NCI-H82 (cell line): ENCODE results near the gene B4GALNT1.
"Not testable (repeated sequence)": the region's sequence is repeated elsewhere in the genome, so short reads cannot be mapped to it uniquely, and the experiment has no call there.

ENCODE experiments used
- DNase-seq: peaks from one replicate; lab custom pipeline; 2025; lab: John Stamatoyannopoulos, UW

Gene B4GALNT1

GRCh38 chr12:57637364-57637763 is 4.4 kb upstream of the B4GALNT1 start:
- no peak for DNase-seq

GRCh38 chr12:57636731-57637130 is 3.7 kb upstream of the B4GALNT1 start:
- not testable (repeated sequence) for DNase-seq

GRCh38 chr12:57632073-57632957 is 686 bp downstream of the B4GALNT1 start:
- peak; percentile 71 for DNase-seq

DNA sequence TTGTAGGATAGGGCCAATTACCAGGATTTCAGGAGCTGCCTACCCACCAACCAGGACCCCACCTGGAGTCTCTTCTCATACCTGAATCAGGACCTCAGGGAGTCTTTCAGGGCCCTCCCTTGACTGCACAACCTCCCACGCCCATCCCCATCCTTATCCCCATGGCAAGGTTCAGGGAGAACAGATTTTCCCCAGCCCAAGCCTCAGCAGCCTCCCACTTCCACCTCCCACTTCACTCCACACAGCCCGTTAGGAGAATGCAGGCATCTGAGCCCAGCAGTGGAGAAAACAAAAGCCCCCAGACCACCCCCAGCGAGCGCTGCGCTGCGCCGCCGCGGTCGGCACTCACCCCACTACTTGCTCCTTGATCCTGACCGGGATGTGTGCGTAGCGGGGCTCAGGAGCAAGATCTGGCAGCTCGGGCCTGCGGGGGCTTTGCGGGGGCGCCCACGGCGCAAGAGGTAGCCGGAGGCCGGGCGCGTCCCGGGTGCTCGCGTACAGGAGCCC is 1.4 kb downstream of the B4GALNT1 start:
- no peak for DNase-seq

DNA sequence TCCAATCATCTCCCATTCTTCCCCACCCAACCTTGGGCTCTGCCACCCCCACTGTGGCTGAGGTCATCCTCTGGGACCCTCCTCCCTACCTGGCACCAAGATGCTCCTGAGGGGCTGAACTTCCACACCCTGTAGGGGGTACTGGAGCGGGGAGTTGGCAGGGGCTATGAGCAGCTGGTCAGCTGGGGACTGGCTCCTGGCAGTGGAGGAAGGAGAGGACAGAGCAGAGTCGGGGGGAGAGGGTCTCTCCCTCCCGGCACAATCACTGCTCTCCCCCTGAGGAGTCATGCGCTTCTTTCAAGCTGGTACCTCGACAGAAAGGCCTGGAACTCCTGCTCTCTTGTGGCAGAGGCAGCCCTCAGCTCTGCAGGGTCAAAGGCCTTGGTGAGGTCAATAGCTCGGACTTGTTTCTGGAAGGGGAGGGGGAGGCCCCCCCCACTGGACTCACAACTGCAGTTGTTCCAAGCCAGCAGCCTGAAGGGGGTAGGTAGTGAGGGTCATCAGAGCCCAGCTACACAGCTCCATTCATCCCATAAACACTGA is 2.0 kb downstream of the B4GALNT1 start:
- no peak for DNase-seq

DNA sequence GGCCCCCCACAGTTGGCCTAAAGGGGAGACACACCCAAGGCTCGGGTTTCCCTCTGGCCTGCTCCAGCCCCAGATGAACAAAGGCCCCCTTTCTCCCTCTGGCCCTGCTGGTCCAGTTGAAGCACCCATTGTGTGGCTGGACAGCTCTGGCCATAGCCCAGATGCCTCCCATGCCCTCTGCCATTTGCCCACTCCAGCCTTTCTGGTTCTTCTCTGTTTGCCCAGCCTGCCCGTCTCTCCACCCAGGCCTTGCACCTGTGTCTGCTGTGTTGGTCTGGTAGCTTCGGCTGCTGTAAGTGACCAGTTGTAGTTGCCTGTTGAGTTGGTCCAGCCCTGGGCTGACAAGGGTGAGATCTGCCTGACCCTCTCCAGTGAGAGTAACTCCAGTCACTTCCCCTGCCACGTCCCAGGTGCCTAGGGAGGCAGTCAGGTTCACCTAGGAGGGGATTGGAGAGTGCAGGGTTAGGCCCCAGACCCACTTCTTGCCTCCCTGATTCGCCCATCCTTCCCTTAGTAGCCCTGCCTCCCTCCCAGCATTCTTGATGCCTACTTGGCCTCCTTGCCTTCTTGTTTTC is 3.0 kb downstream of the B4GALNT1 start:
- no peak for DNase-seq

DNA sequence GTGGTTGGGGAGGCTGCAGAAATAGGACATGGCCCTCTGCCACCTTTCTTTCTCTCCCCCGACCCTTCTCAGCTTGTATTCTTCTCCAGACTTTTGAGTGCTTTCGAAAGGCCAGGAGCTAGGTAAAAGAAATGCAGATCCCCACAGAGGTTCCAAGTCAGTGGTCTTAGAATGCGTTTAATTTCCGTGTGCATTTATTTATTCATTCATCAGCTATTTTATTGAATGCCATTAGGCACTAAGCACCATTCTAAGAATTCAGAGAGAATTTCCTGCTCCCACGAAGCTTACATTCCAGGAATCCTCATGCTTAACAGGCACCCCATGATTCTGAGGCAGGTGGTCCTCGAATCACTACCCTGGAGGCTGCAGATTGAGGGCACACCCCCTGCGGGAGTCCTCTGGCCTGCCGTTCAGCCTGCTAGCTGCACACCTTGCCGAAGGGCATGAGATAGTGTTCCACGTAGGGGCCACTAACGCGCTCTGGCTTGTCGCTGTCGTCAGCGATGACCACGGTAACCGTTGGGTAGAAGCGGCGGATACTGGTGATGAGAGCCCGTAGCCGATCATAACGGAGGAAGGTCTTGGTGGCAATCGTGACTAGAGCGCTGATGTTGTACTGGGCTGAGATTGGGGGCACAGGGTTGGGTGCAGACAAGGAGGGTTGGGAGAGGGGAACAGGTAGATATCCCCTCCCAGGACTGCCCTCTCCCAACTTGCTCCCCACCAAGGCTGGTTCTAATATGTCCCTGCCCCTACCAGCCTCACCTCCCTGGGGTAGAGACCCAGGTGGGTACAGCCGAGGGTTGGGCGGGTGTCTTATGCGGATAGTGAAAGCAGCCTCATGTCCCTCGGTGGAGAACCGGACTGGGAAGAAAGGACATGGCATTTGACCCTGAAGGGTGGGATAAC is 4.5 kb downstream of the B4GALNT1 start:
- no peak for DNase-seq

DNA sequence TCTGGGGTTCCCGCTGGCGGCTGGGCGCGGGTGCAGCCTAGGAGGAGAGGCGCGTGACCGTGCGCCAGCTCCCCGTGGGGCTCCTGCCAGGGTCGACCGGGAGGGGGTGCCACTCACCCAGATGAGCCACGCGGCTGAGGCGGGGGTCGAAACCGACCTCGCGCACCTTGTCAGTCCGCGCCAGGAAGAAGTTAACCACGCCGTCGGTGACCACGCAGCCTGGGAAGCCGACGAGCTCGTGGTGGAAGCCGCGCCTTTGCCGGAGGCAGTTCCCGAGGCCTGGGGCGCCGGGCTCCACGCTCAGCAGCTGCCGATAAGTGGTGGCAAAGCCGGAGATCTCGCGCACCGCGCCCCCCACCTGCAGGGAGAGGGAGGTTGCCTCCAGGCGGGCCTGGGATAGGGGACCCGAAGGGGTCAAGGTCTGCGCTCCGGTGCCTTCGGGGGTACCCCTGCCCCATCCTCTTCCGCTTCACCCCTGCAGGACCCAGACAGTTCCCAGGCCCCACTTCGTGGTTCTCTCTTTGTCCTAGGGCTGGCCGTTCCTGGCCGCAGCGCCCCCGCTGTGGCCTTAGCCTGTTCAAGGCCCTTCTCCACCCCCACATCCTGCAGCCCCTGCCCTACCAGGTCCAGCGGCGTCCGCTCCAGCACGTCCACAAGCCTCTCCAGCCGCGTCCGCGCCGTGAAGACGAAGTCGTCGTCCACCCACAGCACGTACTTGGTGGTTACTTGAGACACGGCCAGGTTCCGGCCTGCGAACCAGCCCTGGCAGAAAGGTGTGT is 5.3 kb downstream of the B4GALNT1 start:
- no peak for DNase-seq

GRCh38 chr12:57626921-57627445 is 6.0 kb downstream of the B4GALNT1 start:
- no peak for DNase-seq

DNA sequence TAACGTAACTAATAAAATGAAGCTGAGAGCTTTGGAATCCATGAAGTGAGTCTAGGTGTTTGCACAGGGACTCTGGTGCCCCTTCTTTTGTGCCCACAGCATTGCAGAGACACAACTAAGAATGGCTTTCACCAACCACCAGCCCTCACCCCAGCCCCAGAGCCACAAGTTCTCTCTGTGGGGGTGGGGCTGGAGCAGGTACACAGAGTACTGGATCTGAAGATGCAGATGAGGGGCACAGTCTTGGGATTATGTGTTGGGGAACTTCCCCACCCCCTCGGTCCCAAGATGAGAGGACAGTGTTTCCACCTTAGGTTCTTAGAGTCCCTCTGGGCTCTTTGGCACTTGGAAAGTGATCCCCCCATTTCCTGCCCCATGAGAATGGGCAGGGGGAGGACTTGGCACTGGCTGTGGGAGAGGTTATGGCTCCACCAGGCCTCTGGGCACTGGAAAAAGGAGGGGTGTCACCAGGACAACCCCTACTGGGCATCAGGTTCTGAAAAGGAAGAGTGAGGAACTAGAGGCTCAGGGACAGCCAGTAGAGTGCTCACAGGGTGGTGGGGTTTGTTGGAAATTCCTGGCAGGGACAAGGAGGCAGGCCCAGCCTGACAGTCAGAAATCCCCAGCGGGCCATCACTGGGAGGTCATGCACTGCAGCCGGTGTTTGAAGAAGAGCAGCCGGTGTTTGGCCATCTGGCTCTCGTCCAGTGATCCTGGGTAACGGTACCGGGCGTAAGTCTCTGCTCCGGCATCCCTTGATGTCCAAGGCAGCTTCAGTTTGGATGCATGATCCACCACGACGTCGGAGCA is 6.7 kb downstream of the B4GALNT1 start:
- no peak for DNase-seq

GRCh38 chr12:57625261-57626032 is 7.6 kb downstream of the B4GALNT1 start:
- DNase-seq: no peak

GRCh38 chr12:57624441-57625220 is 8.4 kb downstream of the B4GALNT1 start:
- no peak for DNase-seq

GRCh38 chr12:57623811-57624390 is 9.1 kb downstream of the B4GALNT1 start:
- no peak for DNase-seq

- no peak for DNase-seq
Measured at GRCh38 chr12:57623385-57623784, 9.6 kb downstream of the B4GALNT1 start.

GRCh38 chr12:57622293-57623245 is 10.4 kb downstream of the B4GALNT1 start:
- DNase-seq: no peak

DNA sequence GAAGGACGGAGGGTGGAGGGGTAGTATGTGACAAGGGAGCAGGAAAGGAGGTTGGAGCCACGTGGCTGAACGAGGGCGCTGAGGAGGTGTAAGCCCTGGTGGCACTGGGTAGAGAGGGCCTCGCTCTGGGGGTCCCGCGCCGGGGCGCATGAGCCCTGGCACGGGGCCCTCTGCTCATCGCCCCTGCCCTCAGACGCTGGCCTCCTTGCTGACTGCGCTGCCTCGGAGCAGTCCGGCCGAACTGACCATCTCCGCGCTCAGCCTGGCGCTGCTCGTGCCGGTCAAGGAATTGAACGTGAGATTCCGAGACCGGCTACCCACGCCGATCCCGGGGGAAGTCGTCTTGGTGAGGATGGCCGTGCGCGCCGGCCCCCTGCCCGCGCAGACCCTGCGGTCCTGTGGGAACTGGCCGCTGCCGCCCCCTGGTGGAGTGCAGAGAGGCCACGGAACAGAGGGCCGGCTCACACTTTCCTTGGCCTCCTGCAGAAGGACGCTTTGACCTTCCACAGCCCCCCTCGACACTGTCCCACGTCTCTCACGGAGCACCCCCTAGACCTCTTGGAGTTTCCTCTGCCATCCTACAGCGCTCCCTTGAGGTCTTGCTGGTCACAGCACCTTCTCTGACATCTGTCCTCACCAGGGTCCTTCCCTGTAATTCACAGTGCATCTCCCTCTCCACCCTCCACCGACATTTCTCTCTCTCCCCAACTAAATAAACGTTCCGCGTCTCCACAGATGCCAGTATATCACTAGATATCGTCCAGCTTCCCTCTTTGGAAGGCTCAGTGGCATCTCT is 11.3 kb downstream of the B4GALNT1 start:
- DNase-seq: peak; percentile 78
